GM18909 (cell line): Measurements from ENCODE around the gene TMEM117.
"Not testable (repeated sequence)": the region's sequence is repeated elsewhere in the genome, so short reads cannot be mapped to it uniquely, and the experiment has no call there.

Experiments
- ATAC-seq: cut with Tn5 transposase; IDR thresholded peaks from one replicate; pipeline ENCODE4 v1.9.1; 2021; ENCODE audit warnings: mild to moderate bottlenecking; ENCODE audit not compliant: unreplicated experiment, poor library complexity

The TMEM117 gene

DNA sequence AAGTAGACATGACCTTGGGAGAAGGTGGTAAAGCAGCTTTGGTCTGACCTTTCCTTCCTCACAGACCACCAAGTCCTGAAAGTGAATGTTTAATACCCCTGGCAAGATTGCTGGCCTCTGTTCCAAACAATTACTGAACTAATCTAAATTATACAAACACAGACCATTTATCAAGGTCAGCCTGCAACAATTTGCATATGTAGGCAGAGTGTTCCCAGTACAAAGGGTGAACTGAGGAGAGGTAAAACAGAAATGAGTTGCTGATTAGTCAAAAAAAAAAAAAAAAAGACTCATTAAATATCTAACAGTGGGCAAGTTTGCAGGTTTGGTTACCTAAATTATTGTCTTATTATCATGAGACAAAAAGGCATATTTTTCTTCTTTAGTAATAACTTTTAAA, 506.5 kb downstream of the TMEM117 start:
- ATAC-seq, result no peak

DNA sequence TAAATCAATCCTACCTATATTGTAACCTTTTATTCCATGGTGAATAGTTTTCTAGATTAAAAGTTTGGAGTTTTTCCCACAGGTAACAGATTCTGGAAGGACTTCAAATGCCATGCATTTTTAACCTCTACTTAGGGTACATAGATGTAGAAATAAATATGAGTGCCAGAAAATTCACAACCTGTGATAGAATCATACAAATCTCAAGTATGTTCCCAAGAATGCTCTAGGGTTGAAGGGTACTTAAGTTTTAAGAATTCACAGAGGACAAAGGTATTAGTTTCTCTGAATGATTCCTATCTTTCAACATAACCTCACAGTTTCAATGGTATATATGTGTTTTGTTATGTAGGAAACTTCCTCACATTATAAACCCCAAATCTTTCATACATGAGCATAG, 511.3 kb downstream of the TMEM117 start:
- ATAC-seq, result no peak

DNA sequence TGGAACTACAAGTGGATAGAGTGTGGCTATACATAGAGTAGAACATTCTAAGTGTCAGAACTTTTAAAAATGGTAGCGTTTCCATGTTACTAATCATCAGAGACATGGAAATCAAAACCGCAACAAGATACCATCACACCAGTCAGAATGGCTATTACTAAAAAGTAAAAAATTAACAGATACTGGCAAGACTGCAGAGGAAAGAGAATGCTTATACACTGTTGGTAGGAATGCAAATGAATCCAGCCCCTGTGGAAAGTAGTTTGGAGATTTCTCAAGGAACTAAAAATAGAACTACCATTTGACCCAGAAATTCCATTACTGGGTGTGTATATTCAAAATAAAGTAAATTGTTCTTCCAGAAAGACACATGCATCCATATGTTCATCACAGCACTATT, 521.6 kb downstream of the TMEM117 start:
- no peak for ATAC-seq

DNA sequence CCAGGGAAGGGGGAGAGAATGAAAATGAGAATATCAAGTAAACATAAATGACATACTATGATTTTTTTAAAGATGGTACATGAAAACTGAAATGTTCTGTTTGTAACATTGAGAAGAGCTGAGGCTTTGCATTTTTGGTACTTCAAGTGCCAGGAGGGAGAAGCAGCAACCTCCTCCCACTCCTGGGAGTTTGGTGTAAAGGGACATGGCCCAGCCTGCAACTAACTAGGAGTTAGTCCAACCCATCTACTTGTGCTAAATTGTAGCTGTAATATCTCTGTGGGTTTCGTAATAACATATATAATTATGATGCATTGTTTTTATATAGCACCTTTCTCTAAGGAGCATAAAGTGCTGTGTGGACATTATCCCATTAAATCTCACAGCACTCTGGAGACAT, 522.8 kb downstream of the TMEM117 start:
- ATAC-seq, result no peak

DNA sequence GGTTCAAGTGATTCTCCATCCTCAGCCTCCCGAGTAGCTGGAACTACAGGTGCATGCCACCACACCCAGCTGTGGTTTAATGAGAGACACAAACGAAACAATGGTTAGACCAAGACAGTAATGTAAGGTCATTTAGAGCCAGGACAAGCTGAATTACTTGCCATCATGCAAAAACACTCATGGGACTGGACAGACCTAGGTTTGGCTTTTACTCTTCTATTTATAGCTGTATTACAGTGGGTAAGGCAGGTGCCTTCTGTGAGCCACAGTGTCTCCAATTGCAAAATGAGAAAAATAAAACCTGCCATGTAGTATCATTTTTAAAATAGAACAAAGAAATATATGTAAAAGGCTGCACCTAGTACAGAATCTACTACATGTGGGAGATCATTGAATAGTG, 527.1 kb downstream of the TMEM117 start:
- ATAC-seq, result no peak

DNA sequence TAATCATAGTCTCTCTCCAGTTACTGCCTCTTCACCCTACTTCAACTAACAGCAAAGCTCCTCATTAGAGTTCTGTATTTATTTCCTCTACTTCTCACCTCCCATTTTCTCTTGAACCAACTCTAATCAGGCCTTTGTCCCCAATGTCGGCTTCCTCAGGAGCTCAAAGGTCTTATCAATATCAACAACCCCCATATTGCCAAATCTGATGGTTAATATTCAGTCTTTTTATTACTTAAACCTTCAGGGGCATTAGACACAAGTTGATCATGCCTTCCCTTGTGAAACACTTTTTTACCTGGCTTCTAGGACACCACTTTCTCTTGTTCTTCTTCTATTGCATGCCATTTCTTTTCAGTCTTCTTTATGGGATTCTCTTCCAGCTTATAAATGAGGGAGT, 531.3 kb downstream of the TMEM117 start:
- ATAC-seq, result no peak

DNA sequence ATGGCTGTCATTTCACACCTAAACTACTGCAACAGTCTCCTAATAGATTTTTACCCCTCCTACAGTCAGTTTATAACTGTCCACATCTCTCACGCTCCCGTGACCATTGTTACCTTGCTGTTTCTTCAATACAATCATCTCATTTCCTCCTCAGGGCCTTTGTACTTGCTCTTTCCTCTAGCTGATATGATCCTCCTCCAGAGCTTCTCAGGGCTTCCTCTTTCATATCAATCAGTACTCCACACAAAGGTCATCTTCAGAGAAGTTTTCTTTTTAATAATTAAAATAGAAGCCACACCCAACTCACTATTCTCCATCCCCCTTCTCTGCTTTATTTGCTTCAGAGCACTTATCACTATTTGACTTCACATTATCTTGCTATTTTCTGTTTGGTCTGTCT, 532.0 kb downstream of the TMEM117 start:
- ATAC-seq, result no peak

DNA sequence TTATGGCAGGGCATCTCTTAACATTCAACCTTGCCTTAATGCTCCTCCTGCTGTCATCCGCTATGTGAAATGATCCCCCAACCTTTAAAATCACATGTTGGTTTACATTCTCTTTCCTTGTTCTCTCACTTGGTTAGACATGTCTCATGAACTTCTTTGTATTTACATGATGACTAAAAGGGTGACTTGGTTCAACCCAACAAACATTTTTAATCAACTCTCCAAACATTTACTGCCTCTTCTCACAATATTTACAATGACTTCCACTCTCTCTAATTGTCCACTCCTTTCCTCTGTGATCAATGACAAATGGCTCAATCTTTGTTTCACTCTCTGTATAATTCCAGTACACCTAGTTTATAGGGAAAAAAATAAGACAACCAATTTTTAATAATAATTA, 534.1 kb downstream of the TMEM117 start:
- ATAC-seq, result no peak

DNA sequence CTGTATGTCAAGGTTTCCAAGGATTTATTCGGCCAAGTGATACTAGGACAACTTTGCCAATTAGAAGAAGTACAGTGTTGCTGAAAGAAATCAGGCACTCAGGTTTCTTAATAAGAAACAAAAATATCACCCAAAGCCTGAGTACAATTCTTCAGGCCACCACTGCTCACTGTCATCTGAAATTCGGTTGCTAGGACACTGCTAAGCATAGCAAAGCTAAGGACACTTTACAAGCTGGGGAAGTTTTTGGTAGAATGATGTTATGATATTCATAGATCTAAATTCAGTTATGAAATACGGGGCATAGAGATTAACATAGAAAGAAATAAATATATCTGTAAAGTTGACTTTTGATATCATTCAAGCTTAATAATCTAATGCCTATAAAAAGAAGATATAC, 535.1 kb downstream of the TMEM117 start:
- ATAC-seq, result no peak

DNA sequence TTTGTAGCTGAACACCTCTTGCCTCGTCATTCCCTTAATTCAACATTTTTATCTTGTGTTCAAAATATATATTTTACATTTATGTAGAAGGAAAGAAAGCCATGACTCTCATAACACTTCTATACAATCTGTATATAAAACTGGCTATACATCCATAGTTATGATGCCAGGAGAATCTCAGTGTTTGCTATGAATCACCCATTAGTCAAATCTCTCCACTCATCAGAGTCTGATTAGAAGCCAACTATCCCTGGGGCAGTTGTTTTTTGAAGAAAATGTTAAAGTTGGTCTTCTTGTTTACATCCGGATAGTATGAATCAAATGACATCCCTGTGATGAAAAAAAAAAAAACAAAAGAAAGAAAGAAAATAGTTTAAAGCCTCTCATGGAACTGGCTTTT, 536.4 kb downstream of the TMEM117 start:
- no peak for ATAC-seq

DNA sequence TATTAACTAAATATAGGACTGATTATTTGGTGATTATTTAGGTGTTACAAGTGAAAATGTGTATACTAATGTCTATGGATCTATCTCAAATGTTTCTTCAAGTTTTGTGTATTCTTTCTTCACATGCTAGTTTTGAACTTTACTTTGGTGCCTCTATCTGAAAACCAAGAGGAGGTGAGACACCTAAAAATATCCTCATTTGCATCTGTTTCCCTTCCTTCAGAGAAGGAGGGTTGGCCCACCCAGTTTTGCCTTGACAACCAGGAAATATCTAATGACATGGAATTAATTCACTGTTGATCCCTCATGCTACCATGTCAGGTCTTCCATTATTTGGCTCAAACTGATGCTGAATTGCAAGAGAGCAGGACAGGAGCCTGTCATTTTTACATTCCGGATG, 539.8 kb downstream of the TMEM117 start:
- no peak for ATAC-seq

DNA sequence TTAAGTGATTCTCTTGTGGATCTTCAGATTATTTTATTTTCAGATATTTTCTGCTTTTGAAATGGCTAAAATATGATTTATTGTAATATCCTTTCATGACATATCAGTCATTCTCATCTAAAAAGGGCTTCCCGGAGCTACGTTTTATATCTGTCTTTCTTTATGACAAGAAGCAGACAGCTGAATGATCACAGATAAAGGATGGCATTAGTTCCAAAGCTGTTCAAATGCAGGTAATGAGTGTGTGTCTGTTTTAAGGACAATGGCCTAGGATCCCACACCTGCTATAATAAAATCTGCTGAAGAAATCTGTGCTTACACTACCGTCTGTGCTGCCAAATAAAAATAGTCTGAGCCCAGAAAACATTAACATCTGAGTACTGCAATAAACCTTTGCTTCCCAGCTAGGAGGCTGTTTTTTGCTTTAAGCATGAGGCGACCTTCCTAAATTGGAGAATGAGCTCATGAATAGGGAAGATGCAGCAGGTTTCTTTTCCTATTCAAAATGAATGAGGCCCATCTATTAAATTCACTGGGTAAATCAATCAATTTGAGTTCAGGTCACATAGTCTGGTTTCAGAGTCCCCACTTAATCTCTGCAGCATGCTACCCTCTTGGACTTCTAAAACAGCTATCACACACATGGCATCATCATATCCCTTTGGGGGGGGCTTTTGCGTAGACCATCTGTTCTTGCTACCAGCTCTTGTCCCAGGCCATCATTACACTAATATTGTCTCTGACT, 541.7 kb downstream of the TMEM117 start:
- ATAC-seq, result no peak

DNA sequence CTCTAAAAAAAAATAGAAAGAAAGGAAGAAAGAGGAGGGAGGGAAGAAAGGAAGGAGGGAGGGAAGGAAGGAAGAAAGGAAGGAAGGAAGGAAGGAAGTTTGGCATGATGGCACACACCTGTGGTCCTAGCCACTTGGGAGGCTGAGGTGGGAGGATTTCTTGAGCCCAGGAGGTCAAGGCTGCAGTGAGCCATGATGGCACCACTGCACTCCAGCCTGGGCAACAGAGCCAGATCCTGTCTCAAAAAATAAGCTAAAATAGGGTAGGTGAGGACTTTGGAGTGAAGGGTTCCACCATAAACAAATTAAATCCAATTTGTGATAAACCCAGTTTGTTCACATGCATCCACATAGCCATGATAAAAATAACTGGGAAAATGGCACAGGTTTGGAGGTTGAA, 543.2 kb downstream of the TMEM117 start:
- ATAC-seq, result not testable (repeated sequence)

DNA sequence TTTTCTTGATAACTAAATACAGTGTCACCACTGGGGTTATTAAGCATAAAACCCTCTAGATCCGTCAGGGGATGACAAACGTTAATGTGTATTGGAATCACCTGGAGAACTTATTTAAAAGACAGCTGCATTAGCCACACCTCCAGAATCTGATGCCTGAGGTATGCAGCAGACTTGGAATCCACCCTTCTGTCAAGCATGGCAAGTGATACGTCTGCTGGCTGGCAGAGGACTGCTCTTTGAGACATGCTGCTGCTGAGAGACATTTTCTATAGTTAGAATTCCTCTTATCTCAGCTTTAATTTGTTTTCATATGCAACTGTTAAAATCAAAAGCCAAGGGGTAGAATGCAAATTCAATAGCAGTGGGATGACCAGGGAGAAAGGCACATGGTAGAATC, 544.0 kb downstream of the TMEM117 start:
- no peak for ATAC-seq

DNA sequence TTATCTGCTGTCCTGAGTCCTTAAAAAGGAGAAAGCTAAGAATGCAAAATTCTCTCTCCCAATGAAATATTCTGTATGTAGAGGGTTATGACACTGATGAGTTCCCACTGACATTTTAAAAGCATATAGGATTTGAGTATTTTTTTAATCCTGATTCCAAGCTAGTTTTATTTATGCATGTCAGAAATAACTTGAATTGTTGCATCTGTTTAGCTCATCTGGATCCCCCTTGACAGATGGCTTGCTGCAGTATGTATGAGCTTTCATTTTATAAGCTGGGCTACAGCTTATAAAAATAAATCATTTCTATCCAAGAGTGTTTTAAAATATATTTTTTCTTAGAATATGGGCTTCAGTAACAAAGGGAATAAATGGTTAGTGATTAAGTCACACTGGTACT, 545.0 kb downstream of the TMEM117 start:
- ATAC-seq, result no peak

DNA sequence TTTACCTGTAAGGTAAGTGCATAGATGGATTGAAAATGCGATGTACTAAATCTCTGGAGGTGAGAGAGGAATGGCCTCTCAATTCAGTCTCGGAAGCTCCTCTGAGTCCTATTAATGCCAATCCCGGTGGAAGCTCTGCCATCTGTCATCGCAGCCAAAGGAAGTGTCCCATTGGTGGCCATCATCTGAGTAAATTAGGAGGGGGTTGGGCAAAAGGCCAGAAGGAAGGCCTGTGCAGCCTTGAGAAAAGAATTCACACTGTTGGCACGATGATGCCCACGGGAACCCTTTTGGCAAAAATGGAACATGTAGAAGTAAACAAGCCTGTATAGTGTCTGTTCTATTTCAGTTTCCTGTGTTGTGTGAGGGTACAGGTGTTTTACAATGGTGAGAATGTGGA, 545.5 kb downstream of the TMEM117 start:
- no peak for ATAC-seq

DNA sequence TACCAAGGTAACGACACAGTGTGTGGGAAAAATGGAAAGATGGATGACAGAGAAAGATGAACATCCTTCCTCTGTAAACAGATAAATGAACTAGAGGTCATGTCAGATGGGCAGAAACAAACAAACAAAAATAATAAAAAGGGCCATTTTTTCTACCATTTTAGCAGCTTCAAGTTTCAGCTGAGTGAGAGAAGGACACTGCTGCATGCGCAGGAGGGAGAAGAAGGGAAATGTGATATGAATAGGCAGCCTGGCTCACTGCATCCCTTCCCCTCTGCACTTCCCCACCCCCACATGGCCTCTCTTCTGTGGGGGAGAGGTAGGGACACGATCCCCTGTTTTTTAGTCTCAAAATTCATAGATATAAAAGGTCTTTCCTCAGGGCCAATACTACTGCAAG, 548.3 kb downstream of the TMEM117 start:
- ATAC-seq, result no peak

DNA sequence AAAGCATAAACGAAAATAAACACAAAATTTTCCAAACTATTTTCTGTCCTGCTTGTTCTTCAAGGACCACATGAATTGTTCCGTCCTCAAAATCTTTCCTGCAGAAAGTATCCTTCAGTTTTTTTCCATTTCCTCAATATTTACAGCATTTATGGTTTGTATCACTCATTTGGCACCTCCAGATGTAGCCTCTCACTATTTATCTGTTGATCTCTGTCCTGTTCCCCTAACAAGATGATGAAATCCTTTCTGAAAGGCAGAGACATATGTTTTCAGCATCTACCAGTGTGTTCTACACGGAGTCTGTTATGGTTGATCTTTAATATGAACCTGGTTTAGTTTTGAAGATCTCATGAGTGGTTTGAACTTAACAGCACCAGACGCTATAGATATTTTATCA, 550.1 kb downstream of the TMEM117 start:
- ATAC-seq, result no peak

DNA sequence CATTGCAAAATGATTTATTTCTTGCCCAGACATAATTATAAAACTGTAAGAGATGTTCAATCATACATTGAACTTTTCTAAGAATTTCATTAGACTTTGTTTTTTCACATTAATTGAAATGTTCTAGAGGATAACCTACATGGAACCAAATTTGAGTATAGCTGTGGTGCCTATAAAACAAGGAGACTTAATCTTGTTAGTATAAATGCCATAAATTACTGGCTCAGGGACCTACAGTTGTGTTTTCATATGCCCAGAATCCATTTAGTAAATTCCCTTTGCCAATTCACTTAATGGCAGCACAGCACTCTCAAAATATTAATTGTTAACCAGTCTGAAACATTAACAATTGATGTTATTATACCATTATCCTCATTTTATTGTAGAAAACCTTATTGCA, 551.7 kb downstream of the TMEM117 start:
- ATAC-seq, result no peak

DNA sequence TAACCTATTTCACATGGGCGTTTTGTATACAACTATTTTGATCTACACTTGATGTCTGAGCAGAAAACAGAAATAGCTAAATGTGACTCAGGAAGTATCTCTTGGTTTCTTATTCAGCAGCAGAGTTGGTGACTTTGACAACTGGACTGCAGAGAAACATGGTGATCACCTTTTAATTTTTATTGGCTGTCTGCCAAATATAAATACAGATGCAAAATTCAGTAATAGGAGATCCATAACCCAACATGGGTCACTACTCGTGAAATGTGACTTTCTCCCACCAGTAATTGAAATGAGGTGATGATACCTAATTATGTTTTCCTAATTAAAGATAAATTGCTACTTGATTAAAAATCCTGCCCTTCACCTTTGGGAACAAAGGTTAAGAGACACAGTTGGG, 553.2 kb downstream of the TMEM117 start:
- ATAC-seq, result no peak

DNA sequence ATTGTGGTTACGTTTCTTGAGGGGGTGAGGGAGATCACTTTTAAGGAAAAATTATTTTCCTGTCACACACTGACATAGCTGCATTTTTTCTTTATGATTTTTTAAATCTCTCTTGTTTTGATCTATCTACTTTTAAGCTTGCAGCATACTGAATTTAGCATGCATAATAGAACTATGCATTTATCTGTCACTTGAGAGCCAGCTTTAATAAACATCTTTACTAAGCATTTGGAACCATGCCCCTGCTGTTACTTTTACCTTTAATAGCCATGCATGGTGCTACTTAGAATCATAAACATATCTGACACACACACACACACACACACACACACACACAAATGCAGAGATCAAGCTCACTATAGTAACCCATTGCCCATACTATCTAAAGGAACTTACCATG, 554.0 kb downstream of the TMEM117 start:
- no peak for ATAC-seq

DNA sequence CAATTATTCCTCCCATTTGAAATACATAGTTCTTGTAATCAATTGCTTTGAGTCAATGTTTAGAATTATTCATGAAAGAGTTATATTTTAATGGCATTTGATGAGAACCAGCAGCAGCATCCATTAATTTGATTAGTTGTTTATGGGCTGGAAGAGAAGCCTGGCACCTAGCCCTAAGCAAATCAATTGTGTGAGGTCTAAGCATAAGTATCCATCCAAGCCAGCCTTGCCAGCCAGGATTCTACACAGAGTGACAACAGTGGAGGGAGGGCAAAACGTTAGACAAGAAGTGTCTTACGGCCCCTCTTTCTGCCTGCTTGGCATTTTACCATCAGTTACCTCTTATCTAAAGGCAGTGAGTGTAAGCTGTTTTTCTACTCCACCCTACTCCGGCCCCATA, 561.8 kb downstream of the TMEM117 start:
- no peak for ATAC-seq

DNA sequence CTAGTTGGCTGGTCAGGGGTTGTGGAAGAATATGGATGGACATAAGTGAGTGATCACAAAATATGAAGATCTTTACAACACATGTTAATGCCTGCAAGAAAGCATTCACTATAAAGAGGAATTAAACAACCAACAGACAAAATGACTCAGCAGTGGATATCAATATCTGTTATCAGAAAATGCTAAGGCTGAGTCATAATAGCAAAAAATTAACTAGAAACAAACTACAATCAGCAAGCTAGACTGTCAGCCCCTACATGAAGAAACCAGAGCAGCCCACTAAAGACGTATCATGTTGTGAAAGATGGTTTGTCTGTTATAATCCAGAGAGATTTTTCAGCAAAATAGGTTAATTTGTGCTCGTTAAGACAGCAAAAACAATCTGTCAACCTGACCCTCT, 567.3 kb downstream of the TMEM117 start:
- no peak for ATAC-seq
